T-helper 1 cell (primary cell): ENCODE results near the gene KRTAP20-3.

ENCODE experiments used
- DNase-seq, 5 donors: peaks; one replicate each; pipeline ENCODE4 v3.0.0-alpha.2; 2012 to 2020

The KRTAP20-3 gene

GRCh38 chr21:30684506-30684905, 41.8 kb downstream of the KRTAP20-3 start:
- DNase-seq = no peak

- no peak for DNase-seq
Measured at GRCh38 chr21:30689822-30690221, 47.2 kb downstream of the KRTAP20-3 start.
